HepG2 (cell line): Measurements from ENCODE around the gene CDCA4. TPM values are rescaled to one million over a fixed set of nuclear protein-coding genes. Genes with fewer than 3 reads are reported as not detected.
A peak's percentile ranks its signal among the peaks of the same experiment; 100 is the strongest.

Experiments used
- AHR ChIP-seq: IDR thresholded peaks from 2 replicates; pipeline ENCODE4 v1.6.1; 2018; ENCODE audit warnings: missing genetic modification reagents, missing compliant biosample characterization
- ARHGAP35 ChIP-seq: sonication (generic); formaldehyde crosslinking; IDR thresholded peaks from 2 replicates; pipeline ENCODE4 v1.9.0; 2022; ENCODE audit warnings: mild to moderate bottlenecking, inconsistent platforms, moderate library complexity, missing genetic modification reagents, borderline replicate concordance
- ATF7-NPFF ChIP-seq: sonication (generic); formaldehyde crosslinking; IDR thresholded peaks from 2 replicates; pipeline ENCODE4 v1.8.1; 2023; ENCODE audit warnings: mild to moderate bottlenecking, low read depth, missing genetic modification reagents, moderate library complexity
- CENPX ChIP-seq: sonication (generic); formaldehyde crosslinking; IDR thresholded peaks from 2 replicates; pipeline ENCODE4 v1.9.0; 2021; ENCODE audit warnings: mild to moderate bottlenecking, missing genetic modification reagents, moderate library complexity
- FOSL2 ChIP-seq: sonication (generic); formaldehyde crosslinking; IDR thresholded peaks from 2 replicates; pipeline ENCODE4 v1.4.0; 2020; ENCODE audit warnings: missing genetic modification reagents
- HES4 ChIP-seq: sonication (generic); formaldehyde crosslinking; IDR thresholded peaks from 2 replicates; pipeline ENCODE4 v1.9.0; 2021; ENCODE audit warnings: mild to moderate bottlenecking, missing genetic modification reagents, borderline replicate concordance
- KAT2B ChIP-seq: fragments of 150-350 bp; IDR thresholded peaks from 2 replicates; pipeline ENCODE4 v1.6.1; 2014; ENCODE audit warnings: low read depth, low read length, borderline replicate concordance
- NCOA2 ChIP-seq: sonication (generic); formaldehyde crosslinking; IDR thresholded peaks from 2 replicates; pipeline ENCODE4 v1.8.0; 2022; ENCODE audit warnings: inconsistent platforms
- SP4 ChIP-seq: sonication (generic); formaldehyde crosslinking; IDR thresholded peaks from 2 replicates; pipeline ENCODE4 v1.8.1; 2023; ENCODE audit warnings: mild to moderate bottlenecking, missing genetic modification reagents
- TFDP2 ChIP-seq: sonication (generic); formaldehyde crosslinking; IDR thresholded peaks from 2 replicates; pipeline ENCODE4 v1.4.0; 2020; ENCODE audit warnings: missing genetic modification reagents
- ZFP91 ChIP-seq: sonication (generic); formaldehyde crosslinking; IDR thresholded peaks from 2 replicates; pipeline ENCODE4 v1.9.0; 2022; ENCODE audit warnings: missing genetic modification reagents, mild to moderate bottlenecking, borderline replicate concordance
- ZNF33A ChIP-seq: sonication (generic); formaldehyde crosslinking; IDR thresholded peaks from 2 replicates; pipeline ENCODE4 v1.5.1; 2020; ENCODE audit warnings: missing genetic modification reagents, mild to moderate bottlenecking, moderate library complexity, borderline replicate concordance
- ZNF431 ChIP-seq: sonication (generic); formaldehyde crosslinking; IDR thresholded peaks from 2 replicates; pipeline ENCODE4 v1.9.0; 2022; ENCODE audit warnings: missing genetic modification reagents, low read depth, mild to moderate bottlenecking, borderline replicate concordance
- ZNF639 ChIP-seq: conservative IDR thresholded peaks from 2 replicates; pipeline ENCODE4 v1.6.1; 2018; ENCODE audit warnings: missing genetic modification reagents
- polyA plus RNA-seq, 8 experiments: library from polyadenylated mRNA; depleted of rRNA in 3 of 8; stranded (reverse) in 7 of 8; unstranded in 1 of 8; fragments of >200 nt; fragmentation: Illumina TruSeq in 4 of 8; extraction: Trizol in 4 of 8; gene quantifications; 2 replicates each; pipeline versions ENCODE4 v1.2.1 to v1.2.3, GENCODE V29; 2011 to 2016; ENCODE audit warnings: low read depth in 4 of 8, missing spikeins in 1 of 8, mixed read lengths in 1 of 8; ENCODE audit not compliant: insufficient read depth in 1 of 8
- total RNA-seq, 5 experiments: library from RNA; depleted of rRNA; stranded (reverse); fragments of >200 nt; fragmentation: Illumina TruSeq; extraction: Trizol; gene quantifications; 2 replicates each; pipeline ENCODE4 v1.2.3, GENCODE V29; 2016; ENCODE audit warnings: low read depth in 1 of 5
- TF ChIP-seq, protein P1 (sequence below), 2 experiments: sonication (generic) in 1 of 2; formaldehyde crosslinking in 1 of 2; IDR thresholded peaks; 2 replicates each; pipeline versions ENCODE4 v1.6.1 to v1.9.0; 2014 to 2022; ENCODE audit warnings: antibody characterized with exemption in 1 of 2, borderline replicate concordance in 1 of 2, inconsistent platforms in 1 of 2, low read depth in 1 of 2, missing genetic modification reagents in 1 of 2
- TF ChIP-seq, protein P2 (sequence below): sonication (generic); formaldehyde crosslinking; IDR thresholded peaks from 2 replicates; pipeline ENCODE4 v1.4.0; 2020; ENCODE audit warnings: mild to moderate bottlenecking, missing genetic modification reagents, borderline replicate concordance

CDCA4 gene
- total and polyA plus RNA-seq, 2 of the 13 experiments (the other 11 are each of a cell fraction or from before 2014, with no cell fraction given) = 19.7 to 43.1 TPM

- TF ChIP-seq, protein P1, sequence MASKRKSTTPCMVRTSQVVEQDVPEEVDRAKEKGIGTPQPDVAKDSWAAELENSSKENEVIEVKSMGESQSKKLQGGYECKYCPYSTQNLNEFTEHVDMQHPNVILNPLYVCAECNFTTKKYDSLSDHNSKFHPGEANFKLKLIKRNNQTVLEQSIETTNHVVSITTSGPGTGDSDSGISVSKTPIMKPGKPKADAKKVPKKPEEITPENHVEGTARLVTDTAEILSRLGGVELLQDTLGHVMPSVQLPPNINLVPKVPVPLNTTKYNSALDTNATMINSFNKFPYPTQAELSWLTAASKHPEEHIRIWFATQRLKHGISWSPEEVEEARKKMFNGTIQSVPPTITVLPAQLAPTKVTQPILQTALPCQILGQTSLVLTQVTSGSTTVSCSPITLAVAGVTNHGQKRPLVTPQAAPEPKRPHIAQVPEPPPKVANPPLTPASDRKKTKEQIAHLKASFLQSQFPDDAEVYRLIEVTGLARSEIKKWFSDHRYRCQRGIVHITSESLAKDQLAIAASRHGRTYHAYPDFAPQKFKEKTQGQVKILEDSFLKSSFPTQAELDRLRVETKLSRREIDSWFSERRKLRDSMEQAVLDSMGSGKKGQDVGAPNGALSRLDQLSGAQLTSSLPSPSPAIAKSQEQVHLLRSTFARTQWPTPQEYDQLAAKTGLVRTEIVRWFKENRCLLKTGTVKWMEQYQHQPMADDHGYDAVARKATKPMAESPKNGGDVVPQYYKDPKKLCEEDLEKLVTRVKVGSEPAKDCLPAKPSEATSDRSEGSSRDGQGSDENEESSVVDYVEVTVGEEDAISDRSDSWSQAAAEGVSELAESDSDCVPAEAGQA (IDR thresholded peaks at IDR 0.05; ENCODE audit: low read depth) = no peak
- TF ChIP-seq, protein P1 (CRISPR knock-in tag; IDR thresholded peaks at IDR 0.05; ENCODE audit: borderline replicate concordance) = no peak
- TF ChIP-seq ZFP91 (CRISPR knock-in tag) (peak; percentile 76; the same call in 1 of the 2 replicates), TFDP2 (CRISPR knock-in tag) (peak; percentile 78), ZNF33A (no peak), KAT2B (no peak), AHR (no peak), ZNF639 (CRISPR knock-in tag) (0 out of 2 replicates have a peak, but pooled peaks have one; percentile 38), HES4 (CRISPR knock-in tag) (no peak), ARHGAP35 (CRISPR knock-in tag) (no peak), NCOA2 (CRISPR knock-in tag) (0 out of 2 replicates have a peak, but pooled peaks have one; percentile 18), CENPX (CRISPR knock-in tag) (no peak), FOSL2 (CRISPR knock-in tag) (peak; percentile 25; the same call in 1 of the 2 replicates), SP4 (CRISPR knock-in tag) (peak; percentile 63), ATF7-NPFF (peak; percentile 51; the same call in 1 of the 2 replicates), ZNF431 (CRISPR knock-in tag) (no peak)
- TF ChIP-seq, protein P2, sequence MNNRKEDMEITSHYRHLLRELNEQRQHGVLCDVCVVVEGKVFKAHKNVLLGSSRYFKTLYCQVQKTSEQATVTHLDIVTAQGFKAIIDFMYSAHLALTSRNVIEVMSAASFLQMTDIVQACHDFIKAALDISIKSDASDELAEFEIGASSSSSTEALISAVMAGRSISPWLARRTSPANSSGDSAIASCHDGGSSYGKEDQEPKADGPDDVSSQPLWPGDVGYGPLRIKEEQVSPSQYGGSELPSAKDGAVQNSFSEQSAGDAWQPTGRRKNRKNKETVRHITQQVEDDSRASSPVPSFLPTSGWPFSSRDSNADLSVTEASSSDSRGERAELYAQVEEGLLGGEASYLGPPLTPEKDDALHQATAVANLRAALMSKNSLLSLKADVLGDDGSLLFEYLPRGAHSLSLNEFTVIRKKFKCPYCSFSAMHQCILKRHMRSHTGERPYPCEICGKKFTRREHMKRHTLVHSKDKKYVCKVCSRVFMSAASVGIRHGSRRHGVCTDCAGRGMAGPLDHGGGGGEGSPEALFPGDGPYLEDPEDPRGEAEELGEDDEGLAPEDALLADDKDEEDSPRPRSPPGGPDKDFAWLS = no peak
Measured at GRCh38 chr14:105045710-105046326, 24.9 kb upstream of the CDCA4 start (continued).
